ENCODE measurements around the gene TBC1D3B. TPM values are rescaled to one million over a fixed set of nuclear protein-coding genes. Genes with fewer than 3 reads are reported as not detected.
"Not testable (repeated sequence)": the region's sequence is repeated elsewhere in the genome, so short reads cannot be mapped to it uniquely, and the experiment has no call there.

The TBC1D3B gene
- total RNA-seq, 1 donor from 2014 or later = 8.2 TPM

DNA sequence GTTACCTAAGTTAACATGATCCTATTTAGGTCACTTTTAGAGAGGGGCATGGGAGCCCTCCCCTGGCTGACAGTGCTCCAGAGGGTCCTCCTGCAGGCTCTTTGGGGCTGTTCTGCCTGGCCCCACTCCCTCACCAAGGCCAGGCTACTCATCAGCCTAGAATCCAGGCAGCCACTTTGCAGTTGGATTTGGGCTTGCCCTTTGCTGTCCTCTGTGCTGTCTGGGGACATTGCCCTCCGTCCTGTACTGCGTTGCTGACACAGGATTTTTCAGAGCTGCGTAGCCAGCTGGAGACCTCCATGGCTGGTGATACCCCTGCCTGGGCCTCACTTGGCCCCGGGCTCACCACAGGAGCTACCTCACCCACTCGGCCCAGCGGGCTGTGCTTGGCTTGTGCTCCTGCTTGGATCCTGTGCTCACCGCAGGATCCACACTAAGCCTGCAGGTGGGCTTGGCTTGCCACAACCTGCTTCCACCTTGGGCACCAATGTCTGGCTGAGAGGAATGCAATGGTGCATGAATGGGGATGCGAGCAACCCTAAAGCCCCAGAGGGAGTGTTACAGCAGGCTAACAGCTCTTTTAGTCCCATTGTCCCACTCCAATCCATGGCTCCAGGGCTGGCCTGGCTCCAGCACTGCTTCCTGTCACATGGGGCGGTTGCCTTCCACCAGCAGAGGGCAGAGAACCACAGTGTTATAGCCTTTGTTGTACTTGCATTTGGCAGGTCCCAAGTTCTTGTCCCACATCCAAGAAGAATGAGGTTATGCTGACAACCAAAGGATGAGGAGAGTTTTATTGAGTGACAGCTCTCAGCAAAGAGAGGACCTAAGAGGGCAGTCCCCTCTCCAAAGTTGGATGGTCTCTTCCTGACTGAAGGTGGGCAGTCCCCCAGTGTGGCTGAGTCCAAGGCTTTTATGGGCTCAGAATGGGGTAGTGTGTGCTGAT lies 51.3 kb downstream of the TBC1D3B start:
- intact Hi-C loops (cut with DNase I) = no loop called here
- no peak overlapping the region for H3K27ac ChIP-seq
- no peak overlapping the region for H3K4me3 ChIP-seq
- TF ChIP-seq, protein P1, sequence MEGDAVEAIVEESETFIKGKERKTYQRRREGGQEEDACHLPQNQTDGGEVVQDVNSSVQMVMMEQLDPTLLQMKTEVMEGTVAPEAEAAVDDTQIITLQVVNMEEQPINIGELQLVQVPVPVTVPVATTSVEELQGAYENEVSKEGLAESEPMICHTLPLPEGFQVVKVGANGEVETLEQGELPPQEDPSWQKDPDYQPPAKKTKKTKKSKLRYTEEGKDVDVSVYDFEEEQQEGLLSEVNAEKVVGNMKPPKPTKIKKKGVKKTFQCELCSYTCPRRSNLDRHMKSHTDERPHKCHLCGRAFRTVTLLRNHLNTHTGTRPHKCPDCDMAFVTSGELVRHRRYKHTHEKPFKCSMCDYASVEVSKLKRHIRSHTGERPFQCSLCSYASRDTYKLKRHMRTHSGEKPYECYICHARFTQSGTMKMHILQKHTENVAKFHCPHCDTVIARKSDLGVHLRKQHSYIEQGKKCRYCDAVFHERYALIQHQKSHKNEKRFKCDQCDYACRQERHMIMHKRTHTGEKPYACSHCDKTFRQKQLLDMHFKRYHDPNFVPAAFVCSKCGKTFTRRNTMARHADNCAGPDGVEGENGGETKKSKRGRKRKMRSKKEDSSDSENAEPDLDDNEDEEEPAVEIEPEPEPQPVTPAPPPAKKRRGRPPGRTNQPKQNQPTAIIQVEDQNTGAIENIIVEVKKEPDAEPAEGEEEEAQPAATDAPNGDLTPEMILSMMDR (IDR thresholded peaks at IDR 0.05) = no peak
- no peaks in the 10 kb centered on the region for H3K27me3 ChIP-seq
- ATAC-seq (no peak), DNase-seq (no peak)
- no peaks in the 10 kb centered on the region for H3K36me3 ChIP-seq
- peaks cover 9% of the 10 kb centered on the region for H3K9me3 ChIP-seq
- no peaks in the 10 kb centered on the region for H3K4me1 ChIP-seq

DNA sequence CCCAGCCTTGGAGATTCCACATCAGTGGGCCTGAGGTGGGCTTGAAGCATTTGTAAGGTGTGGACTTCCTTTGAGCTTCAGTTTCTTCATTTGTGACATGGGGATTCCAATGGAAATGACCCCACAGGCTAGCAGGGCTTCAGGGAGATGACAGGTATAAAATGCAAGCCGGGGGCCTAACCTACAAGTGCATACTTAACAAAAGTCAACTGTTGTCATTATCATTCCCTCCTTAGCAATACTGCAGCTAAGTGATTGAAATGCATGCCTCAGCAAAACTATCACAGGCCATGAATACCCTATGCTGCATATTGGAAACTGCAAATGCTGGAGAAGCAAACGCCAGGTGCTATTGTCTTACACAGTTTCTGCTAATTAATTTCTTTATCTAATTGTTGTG lies 53.0 kb downstream of the TBC1D3B start:
- ATAC-seq (no peak), DNase-seq (no peak)
- Histone ChIP-seq H3K27ac (no peak overlapping the region), H3K9me3 (peaks cover 9% of the 10 kb centered on the region), H3K4me3 (no peak overlapping the region), H3K4me1 (no peaks in the 10 kb centered on the region), H3K36me3 (no peaks in the 10 kb centered on the region), H3K27me3 (no peaks in the 10 kb centered on the region)
- intact Hi-C loops (cut with DNase I) = no loop called here
- TF ChIP-seq, protein P1 (IDR thresholded peaks at IDR 0.05) = no peak

DNA sequence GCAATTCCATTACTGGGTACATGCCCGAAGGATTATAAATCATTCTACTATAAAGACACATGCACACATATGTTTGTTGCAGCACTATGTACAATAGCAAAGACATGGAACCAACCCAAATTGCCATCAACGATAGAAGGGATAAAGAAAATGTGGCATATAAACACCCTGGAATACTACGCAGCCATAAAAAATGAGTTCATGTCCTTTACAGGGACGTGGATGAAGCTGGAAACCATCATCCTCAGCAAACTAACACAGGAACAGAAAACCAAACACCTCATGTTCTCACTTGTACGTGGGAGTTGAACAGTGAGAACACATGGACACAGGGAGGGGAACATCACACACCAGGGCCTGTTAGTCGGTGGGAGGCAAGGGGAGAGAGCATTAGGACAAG lies 55.3 kb downstream of the TBC1D3B start:
- H3K27me3 ChIP-seq; H3K4me1 ChIP-seq; H3K27ac ChIP-seq; H3K9me3 ChIP-seq; H3K4me3 ChIP-seq; DNase-seq; H3K36me3 ChIP-seq; intact Hi-C loops (cut with DNase I); ATAC-seq: not testable (repeated sequence)

DNA sequence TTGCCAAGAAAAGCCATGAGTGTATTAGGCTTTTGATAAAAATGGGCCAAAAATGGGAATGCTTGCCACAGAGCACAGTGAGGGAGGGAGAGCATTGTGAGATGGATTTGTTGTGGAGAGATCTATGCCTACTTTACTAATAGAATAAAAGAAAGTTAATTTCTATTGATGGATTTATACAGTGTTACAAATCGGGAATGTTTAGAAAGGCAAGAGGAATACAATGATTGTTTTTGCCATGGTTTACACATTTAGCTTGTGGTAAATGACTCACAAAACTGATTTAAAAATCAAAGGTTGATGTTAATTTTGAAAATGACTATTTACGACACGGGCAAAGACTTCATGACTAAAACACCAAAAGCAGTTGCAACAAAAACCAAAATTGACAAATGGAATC lies 56.2 kb downstream of the TBC1D3B start:
- Histone ChIP-seq H3K36me3 (no peaks in the 10 kb centered on the region), H3K27me3 (no peaks in the 10 kb centered on the region), H3K4me1 (no peaks in the 10 kb centered on the region), H3K4me3 (no peak overlapping the region), H3K27ac (no peak overlapping the region), H3K9me3 (peaks cover 3% of the 10 kb centered on the region)
- DNase-seq (no peak), ATAC-seq (no peak)
- TF ChIP-seq, protein P1 (IDR thresholded peaks at IDR 0.05) = no peak
- intact Hi-C loops (cut with DNase I) = no loop called here

DNA sequence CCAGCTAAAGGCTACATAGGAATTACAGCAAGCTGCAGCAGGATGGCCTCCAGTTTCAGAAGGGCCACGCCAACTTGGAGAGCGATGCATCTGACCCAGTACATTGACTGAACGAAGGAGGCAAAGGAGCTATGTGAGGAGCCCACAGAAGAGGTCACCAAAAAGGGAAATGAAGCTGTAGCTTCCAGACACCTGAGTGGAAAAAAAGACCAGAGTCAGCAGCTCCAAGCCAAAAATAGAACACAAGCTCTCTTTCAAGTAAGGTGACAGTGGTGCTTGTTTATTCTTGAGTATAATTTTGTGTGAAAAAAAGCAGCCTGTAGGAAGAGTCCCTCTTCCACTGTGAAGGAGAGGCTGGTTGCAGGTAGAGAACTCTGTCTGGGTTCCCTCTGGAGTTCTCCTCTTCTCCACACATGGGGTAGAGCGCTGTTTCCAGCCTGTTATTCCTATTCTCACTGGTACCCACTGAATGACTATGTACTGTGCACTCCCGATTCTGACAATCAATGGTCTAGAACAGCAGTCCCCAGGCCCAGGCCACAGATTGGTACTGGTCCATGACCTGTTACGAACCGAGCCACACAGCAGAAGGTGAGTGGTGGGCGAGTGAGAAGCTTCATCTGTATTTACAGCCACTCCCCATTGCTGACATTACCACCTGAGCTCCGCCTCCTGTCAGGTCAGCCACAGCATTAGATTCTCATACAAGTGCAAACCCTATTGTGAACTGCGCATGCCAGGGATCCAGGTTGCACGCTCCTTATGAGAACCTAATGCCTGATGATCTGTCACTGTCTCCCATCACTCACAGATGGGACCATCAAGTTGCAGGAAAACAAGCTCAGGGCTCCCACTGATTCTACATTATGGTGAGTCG lies 57.7 kb downstream of the TBC1D3B start:
- Histone ChIP-seq H3K27ac (no peak overlapping the region), H3K9me3 (no peaks in the 10 kb centered on the region), H3K36me3 (no peaks in the 10 kb centered on the region), H3K4me1 (no peaks in the 10 kb centered on the region), H3K4me3 (no peak overlapping the region), H3K27me3 (no peaks in the 10 kb centered on the region)
- TF ChIP-seq, protein P1 (IDR thresholded peaks at IDR 0.05) = no peak
- no peak for DNase-seq
- intact Hi-C loops (cut with DNase I) = no loop called here
- ATAC-seq = no peak
